ENCODE results near the gene KCNJ15. TPM values are rescaled to one million over a fixed set of nuclear protein-coding genes. Genes with fewer than 3 reads are reported as not detected.

Gene KCNJ15
- total RNA-seq, 1 donor = under 0.01 TPM

DNA sequence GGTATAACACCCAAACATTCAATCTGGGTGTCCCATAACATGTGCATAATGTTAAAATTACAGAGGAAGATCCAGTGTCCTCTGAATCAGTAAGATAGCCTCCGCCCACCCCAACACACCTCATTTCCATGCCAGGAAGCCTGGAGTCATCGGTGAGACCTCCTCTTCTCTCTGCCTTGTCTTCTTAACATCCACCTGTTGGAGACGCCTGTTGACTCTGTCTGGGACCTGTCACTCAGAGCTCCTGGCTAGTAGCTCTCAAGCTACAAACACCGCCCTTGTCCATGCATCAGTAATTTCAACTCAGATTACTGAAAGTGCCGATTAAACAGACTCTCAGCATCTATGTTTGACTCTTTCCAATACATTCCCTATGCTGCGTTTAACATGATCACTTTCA, 27.4 kb downstream of the KCNJ15 start:
- DNase-seq (ENCODE audit: low read depth) = no peak
- H3K4me3 ChIP-seq (ENCODE audit: low read depth, low read length) = no peak overlapping the region
- TF ChIP-seq, protein P1, sequence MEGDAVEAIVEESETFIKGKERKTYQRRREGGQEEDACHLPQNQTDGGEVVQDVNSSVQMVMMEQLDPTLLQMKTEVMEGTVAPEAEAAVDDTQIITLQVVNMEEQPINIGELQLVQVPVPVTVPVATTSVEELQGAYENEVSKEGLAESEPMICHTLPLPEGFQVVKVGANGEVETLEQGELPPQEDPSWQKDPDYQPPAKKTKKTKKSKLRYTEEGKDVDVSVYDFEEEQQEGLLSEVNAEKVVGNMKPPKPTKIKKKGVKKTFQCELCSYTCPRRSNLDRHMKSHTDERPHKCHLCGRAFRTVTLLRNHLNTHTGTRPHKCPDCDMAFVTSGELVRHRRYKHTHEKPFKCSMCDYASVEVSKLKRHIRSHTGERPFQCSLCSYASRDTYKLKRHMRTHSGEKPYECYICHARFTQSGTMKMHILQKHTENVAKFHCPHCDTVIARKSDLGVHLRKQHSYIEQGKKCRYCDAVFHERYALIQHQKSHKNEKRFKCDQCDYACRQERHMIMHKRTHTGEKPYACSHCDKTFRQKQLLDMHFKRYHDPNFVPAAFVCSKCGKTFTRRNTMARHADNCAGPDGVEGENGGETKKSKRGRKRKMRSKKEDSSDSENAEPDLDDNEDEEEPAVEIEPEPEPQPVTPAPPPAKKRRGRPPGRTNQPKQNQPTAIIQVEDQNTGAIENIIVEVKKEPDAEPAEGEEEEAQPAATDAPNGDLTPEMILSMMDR (IDR thresholded peaks at IDR 0.05; ENCODE audit: insufficient read depth, low read depth, low read length) = no peak

DNA sequence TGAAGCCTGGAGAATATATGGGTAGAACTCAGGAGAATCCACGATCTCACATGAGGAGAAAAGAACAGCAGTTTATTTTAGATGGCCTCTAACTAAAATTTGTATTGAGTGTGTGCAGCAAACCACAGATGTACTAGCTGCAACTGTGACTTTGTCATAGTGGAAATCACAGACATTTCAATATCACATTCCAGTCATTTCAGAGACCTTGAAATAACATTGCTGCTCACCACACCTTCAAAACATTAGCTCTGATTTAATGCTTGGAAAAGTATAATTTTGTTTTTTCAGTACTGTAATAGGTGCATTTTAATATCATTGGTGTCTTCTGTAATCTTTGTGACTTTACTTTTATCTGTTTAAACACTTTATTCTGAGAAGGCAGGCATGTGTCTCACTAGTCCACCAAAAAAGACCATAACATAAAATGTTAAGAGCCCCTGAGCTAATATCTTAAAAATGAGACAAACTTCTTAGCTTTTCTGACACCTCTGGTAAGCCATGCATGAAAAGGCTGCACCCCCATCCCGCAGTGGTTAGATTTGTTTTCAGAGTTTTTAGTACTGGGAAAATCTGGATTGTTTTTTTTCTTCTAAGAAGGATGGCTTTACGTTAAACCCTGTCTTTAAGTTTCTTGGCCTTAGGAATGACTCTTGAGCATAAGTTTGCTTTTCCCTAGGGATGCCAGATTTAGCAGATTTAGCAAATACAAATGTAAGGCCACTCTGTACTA, 30.1 kb downstream of the KCNJ15 start:
- no peak overlapping the region for H3K4me3 ChIP-seq (ENCODE audit: low read depth, low read length)
- TF ChIP-seq, protein P1 (IDR thresholded peaks at IDR 0.05; ENCODE audit: insufficient read depth, low read depth, low read length) = no peak
- no peak for DNase-seq (ENCODE audit: low read depth)

DNA sequence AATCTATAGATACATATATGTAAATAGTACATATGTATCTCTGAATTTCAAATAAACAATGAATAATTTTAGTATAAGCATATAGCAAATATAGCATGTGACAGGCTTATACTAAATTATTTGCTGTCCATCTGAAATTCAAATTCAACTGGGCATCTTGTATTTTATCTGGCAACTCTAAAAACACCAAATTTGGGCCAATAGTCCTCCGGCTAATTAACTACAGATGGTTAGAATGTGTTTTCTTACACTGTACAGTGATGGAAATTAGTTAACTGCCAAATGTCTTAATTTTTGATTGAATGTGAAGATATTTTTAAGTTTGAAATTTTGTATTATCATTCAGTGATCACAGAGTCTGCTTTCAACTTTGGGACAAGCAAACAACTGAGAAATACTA, 30.7 kb downstream of the KCNJ15 start:
- no peak for DNase-seq (ENCODE audit: low read depth)
- no peak overlapping the region for H3K4me3 ChIP-seq (ENCODE audit: low read depth, low read length)
- TF ChIP-seq, protein P1 (IDR thresholded peaks at IDR 0.05; ENCODE audit: insufficient read depth, low read depth, low read length) = no peak

DNA sequence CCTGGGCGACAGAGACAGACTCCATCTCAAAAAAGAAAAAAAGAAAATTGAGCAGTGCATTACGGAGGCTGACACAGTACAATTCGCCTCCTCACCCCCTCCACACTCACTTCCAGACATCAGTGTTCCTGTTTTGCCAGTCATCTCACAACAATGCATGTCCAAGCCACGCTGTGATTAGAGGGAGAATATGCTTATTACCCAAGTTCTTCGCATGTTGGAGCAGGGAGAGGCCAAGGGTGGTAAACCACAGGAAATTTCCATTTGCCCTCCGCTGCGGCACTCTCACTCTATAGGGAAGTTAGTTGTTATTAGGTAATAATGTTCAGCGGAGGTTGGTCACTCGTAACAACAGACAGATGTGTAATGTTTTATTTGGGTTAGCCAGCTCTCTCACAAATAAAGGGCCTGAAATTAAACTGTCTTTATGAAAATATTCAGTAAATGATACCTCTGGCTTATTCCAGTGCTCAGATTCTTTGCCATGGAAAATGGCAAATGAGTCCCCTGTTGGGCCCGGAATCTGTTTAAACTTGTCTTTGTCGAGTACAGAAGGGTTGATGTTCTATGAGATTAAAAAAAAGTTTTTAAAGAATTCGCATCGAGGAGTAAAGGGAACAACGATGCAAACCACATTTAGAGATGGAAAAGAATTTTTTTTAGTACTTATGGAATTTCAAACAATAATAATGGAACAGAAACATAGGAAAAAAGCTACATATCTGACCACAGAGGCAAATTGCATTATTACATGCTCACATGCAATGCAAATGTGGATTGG, 33.1 kb downstream of the KCNJ15 start:
- TF ChIP-seq, protein P1 (IDR thresholded peaks at IDR 0.05; ENCODE audit: insufficient read depth, low read depth, low read length) = no peak
- no peak overlapping the region for H3K4me3 ChIP-seq (ENCODE audit: low read depth, low read length)
- peak; percentile 99 for DNase-seq (ENCODE audit: low read depth)

DNA sequence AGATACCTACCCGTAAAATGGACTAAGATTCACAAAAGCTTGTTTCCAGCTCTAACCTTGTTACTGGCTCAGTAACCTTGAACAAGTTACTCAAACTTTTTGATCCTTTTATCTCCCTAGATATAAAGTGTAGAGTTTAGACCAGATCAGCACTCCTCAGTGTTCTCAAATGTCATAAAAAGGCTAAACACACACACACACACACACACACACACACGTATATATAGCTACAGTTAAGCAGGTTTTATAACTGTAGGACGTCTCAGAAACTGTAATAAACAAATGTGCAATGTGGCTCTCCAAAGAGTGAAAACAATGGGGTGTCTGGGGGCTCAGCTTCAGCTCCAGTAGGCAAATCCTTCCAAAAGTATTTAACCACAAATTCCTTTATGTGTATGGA, 34.0 kb downstream of the KCNJ15 start:
- H3K4me3 ChIP-seq (ENCODE audit: low read depth, low read length) = no peak overlapping the region
- TF ChIP-seq, protein P1 (IDR thresholded peaks at IDR 0.05; ENCODE audit: insufficient read depth, low read depth, low read length) = no peak
- DNase-seq (ENCODE audit: low read depth) = no peak

DNA sequence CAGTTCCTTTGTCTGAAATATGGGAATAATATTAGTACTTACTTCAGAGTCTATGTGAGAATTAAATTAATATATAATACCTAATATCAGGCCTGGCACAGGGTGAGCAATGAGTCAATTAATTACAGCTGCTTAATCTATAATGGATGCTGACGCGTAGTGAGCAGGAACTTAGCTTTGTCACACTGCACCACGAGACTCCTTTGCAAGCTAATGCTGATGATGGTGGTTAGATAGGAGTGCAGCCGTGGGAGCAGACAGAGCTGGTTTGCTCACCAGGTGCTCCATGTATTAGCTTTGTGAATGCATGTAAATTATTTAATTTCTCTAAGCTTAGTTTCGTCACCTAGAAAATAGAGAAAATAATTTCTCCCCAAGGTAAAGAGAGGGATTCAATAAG, 35.1 kb downstream of the KCNJ15 start:
- TF ChIP-seq, protein P1 (IDR thresholded peaks at IDR 0.05; ENCODE audit: insufficient read depth, low read depth, low read length) = no peak
- peak; percentile 51 for DNase-seq (ENCODE audit: low read depth)
- H3K4me3 ChIP-seq (ENCODE audit: low read depth, low read length) = no peak overlapping the region

Data from fibroblast of villous mesenchyme (primary cell).